Measurements from ENCODE around the gene FASN. TPM values are rescaled to one million over a fixed set of nuclear protein-coding genes. Genes with fewer than 3 reads are reported as not detected.

Gene FASN
- total and polyA plus RNA-seq, 2 donors (not counting 3 experiments of a cell fraction or from before 2014, with no cell fraction given): 101 to 360 TPM

- TF ChIP-seq CTCF (IDR thresholded peaks at IDR 0.05; ENCODE audit: extremely low read depth in 1 of 2, insufficient read depth in 1 of 2, low read depth in 1 of 2, low read length in 2 of 2) (no peak), GATA2 (IDR thresholded peaks at IDR 0.05; ENCODE audit: insufficient read depth, insufficient read length, low read depth, low read length) (no peak), MYC (IDR thresholded peaks at IDR 0.05; ENCODE audit: low read depth, low read length) (no peak), JUN (IDR thresholded peaks at IDR 0.05; ENCODE audit: borderline replicate concordance, insufficient read depth, insufficient read length, low read depth) (no peak), FOS (IDR thresholded peaks at IDR 0.05; ENCODE audit: borderline replicate concordance, insufficient read depth, low read length) (no peak), EZH2 (IDR thresholded peaks at IDR 0.05; ENCODE audit: borderline replicate concordance, low read depth, low read length, severe bottlenecking) (no peak), POLR2A (IDR thresholded peaks at IDR 0.05; ENCODE audit: low read depth, low read length) (no peak), MAX (IDR thresholded peaks at IDR 0.05; ENCODE audit: insufficient read depth, insufficient read length) (no peak), POLR2AphosphoS5 (IDR thresholded peaks at IDR 0.05; ENCODE audit: insufficient read depth, low read depth, low read length) (no peak)
- Histone ChIP-seq H3K27me3 (ENCODE audit: control insufficient read depth in 2 of 2, insufficient read depth in 2 of 2, low read length in 2 of 2) (no peaks in the 10 kb centered on the region), H3K4me3 (replicated peaks in 1 of 3; ENCODE audit: insufficient read depth in 1 of 3, low read depth in 1 of 3, low read length in 3 of 3) (no peak overlapping the region), H3K27ac (ENCODE audit: insufficient read depth, low read depth, low read length) (no peak overlapping the region), H3K4me1 (ENCODE audit: control insufficient read depth, extremely low read depth, insufficient read depth, low read length) (peaks cover 10% of the 10 kb centered on the region), H3K79me2 (ENCODE audit: control insufficient read depth, insufficient read depth, low read length) (no peaks in the 10 kb centered on the region), H3K9ac (replicated peaks; ENCODE audit: extremely low read depth, insufficient read depth, low read length) (no peak overlapping the region), H2AFZ (ENCODE audit: low read depth, low read length) (no peak overlapping the region), H3K4me2 (ENCODE audit: insufficient read depth, low read length) (no peak overlapping the region), H4K20me1 (replicated peaks; ENCODE audit: control insufficient read depth, extremely low read depth, insufficient read depth, low read length) (no peaks in the 10 kb centered on the region), H3K9me3 (replicated peaks; ENCODE audit: control insufficient read depth, insufficient read depth, low read length) (no peaks in the 10 kb centered on the region), H3K9me1 (replicated peaks; ENCODE audit: control insufficient read depth, extremely low read depth, insufficient read depth, low read length) (no peaks in the 10 kb centered on the region), H3K36me3 (ENCODE audit: control insufficient read depth in 2 of 2, extremely low read depth in 1 of 2, insufficient read depth in 2 of 2, low read length in 2 of 2) (no peaks in the 10 kb centered on the region)
- dilution Hi-C loops (cut with MboI; ENCODE audit: extremely low pct_ligation_motif_present, low sequenced_read_pairs) (no loop called here), intact Hi-C loops (cut with micrococcal nuclease) (no loop called here)
- ChIA-PET POLR2A (no interaction called here), CTCF (interaction anchor here (0.8 kb wide), 1 partner anchor 78 kb away, joined by 3 read pairs; no protein-coding TSS in a partner anchor)
- FAIRE-seq: no peak
- BruUV-seq (replicated peaks): no TSS peak
- no peak for DNase-seq (ENCODE audit: low read depth, low spot score)
These were observed 10.0 kb upstream of the FASN start for GRCh38 chr17:82108038-82108437.
